HepG2 (cell line): ENCODE data around the gene PRSS58. TPM values are rescaled to one million over a fixed set of nuclear protein-coding genes. Genes with fewer than 3 reads are reported as not detected.

ENCODE experiments used
- CHD4 ChIP-seq: fragments of 200-600 bp; sonication (generic); IDR thresholded peaks from 2 replicates; pipeline ENCODE4 v1.7.0; 2017; ENCODE audit warnings: mild to moderate bottlenecking, low read length, borderline replicate concordance
- ZBTB1 ChIP-seq: sonication (generic); formaldehyde crosslinking; IDR thresholded peaks from 2 replicates; pipeline ENCODE4 v1.4.0; 2020; ENCODE audit warnings: missing genetic modification reagents, borderline replicate concordance
- ZBTB3 ChIP-seq: sonication (generic); formaldehyde crosslinking; IDR thresholded peaks from 2 replicates; pipeline ENCODE4 v1.4.0; 2020; ENCODE audit warnings: low read depth, mild to moderate bottlenecking, moderate library complexity, missing genetic modification reagents, borderline replicate concordance
- ZC3H4 ChIP-seq: sonication (generic); formaldehyde crosslinking; IDR thresholded peaks from 2 replicates; pipeline ENCODE4 v1.4.0; 2020; ENCODE audit warnings: missing genetic modification reagents, borderline replicate concordance
- polyA plus RNA-seq, 8 experiments: library from polyadenylated mRNA; depleted of rRNA in 3 of 8; stranded (reverse) in 7 of 8; unstranded in 1 of 8; fragments of >200 nt; fragmentation: Illumina TruSeq in 4 of 8; extraction: Trizol in 4 of 8; gene quantifications; 2 replicates each; pipeline versions ENCODE4 v1.2.1 to v1.2.3, GENCODE V29; 2011 to 2016; ENCODE audit warnings: low read depth in 4 of 8, missing spikeins in 1 of 8, mixed read lengths in 1 of 8; ENCODE audit not compliant: insufficient read depth in 1 of 8
- total RNA-seq, 5 experiments: library from RNA; depleted of rRNA; stranded (reverse); fragments of >200 nt; fragmentation: Illumina TruSeq; extraction: Trizol; gene quantifications; 2 replicates each; pipeline ENCODE4 v1.2.3, GENCODE V29; 2016; ENCODE audit warnings: low read depth in 1 of 5
- TF ChIP-seq, protein P1 (sequence below): sonication (generic); formaldehyde crosslinking; IDR thresholded peaks from 2 replicates; pipeline ENCODE4 v1.4.0; 2020; ENCODE audit warnings: missing genetic modification reagents
- TF ChIP-seq, protein P2 (sequence below): sonication (generic); formaldehyde crosslinking; IDR thresholded peaks from 2 replicates; pipeline ENCODE4 v1.4.0; 2020; ENCODE audit warnings: missing genetic modification reagents, borderline replicate concordance
- TF ChIP-seq, protein P3 (sequence below): sonication (generic); formaldehyde crosslinking; IDR thresholded peaks from 2 replicates; pipeline ENCODE4 v1.9.0; 2021; ENCODE audit warnings: missing genetic modification reagents, borderline replicate concordance

PRSS58 gene
- total and polyA plus RNA-seq, 2 of the 13 experiments (the other 11 are each of a cell fraction or from before 2014, with no cell fraction given): not detected

DNA sequence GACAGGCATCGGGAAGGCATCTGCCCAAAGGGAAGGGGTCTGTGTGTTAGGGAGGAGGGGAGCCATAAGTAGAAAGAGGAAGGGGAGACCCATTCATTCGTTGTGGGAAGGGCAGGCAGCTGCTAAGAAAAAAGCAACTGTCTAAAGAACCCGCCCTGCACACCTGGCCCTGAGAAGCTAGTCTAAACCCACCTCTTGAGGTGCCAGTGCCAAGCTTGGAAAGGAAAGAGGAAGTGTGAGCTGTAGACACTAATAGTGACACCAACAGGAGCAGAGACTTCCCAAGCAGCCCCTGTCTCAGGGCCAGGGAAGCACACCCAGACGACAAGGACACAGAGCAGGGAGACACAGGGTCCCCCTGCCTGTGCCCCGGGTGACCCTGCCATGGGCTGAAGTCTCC, 40.8 kb upstream of the PRSS58 start (continued):
- TF ChIP-seq, protein P1, sequence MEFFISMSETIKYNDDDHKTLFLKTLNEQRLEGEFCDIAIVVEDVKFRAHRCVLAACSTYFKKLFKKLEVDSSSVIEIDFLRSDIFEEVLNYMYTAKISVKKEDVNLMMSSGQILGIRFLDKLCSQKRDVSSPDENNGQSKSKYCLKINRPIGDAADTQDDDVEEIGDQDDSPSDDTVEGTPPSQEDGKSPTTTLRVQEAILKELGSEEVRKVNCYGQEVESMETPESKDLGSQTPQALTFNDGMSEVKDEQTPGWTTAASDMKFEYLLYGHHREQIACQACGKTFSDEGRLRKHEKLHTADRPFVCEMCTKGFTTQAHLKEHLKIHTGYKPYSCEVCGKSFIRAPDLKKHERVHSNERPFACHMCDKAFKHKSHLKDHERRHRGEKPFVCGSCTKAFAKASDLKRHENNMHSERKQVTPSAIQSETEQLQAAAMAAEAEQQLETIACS (CRISPR knock-in tag): no peak
- TF ChIP-seq, protein P2, sequence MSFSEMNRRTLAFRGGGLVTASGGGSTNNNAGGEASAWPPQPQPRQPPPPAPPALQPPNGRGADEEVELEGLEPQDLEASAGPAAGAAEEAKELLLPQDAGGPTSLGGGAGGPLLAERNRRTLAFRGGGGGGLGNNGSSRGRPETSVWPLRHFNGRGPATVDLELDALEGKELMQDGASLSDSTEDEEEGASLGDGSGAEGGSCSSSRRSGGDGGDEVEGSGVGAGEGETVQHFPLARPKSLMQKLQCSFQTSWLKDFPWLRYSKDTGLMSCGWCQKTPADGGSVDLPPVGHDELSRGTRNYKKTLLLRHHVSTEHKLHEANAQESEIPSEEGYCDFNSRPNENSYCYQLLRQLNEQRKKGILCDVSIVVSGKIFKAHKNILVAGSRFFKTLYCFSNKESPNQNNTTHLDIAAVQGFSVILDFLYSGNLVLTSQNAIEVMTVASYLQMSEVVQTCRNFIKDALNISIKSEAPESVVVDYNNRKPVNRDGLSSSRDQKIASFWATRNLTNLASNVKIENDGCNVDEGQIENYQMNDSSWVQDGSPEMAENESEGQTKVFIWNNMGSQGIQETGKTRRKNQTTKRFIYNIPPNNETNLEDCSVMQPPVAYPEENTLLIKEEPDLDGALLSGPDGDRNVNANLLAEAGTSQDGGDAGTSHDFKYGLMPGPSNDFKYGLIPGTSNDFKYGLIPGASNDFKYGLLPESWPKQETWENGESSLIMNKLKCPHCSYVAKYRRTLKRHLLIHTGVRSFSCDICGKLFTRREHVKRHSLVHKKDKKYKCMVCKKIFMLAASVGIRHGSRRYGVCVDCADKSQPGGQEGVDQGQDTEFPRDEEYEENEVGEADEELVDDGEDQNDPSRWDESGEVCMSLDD (CRISPR knock-in tag): no peak
- TF ChIP-seq, protein P3, sequence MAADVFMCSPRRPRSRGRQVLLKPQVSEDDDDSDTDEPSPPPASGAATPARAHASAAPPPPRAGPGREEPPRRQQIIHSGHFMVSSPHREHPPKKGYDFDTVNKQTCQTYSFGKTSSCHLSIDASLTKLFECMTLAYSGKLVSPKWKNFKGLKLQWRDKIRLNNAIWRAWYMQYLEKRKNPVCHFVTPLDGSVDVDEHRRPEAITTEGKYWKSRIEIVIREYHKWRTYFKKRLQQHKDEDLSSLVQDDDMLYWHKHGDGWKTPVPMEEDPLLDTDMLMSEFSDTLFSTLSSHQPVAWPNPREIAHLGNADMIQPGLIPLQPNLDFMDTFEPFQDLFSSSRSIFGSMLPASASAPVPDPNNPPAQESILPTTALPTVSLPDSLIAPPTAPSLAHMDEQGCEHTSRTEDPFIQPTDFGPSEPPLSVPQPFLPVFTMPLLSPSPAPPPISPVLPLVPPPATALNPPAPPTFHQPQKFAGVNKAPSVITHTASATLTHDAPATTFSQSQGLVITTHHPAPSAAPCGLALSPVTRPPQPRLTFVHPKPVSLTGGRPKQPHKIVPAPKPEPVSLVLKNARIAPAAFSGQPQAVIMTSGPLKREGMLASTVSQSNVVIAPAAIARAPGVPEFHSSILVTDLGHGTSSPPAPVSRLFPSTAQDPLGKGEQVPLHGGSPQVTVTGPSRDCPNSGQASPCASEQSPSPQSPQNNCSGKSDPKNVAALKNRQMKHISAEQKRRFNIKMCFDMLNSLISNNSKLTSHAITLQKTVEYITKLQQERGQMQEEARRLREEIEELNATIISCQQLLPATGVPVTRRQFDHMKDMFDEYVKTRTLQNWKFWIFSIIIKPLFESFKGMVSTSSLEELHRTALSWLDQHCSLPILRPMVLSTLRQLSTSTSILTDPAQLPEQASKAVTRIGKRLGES (CRISPR knock-in tag): no peak
- TF ChIP-seq ZC3H4 (CRISPR knock-in tag) (no peak), ZBTB1 (CRISPR knock-in tag) (no peak), ZBTB3 (no peak), CHD4 (no peak)
